Activated CD8-positive, alpha-beta memory T cell treated with anti-CD3 and anti-CD28 coated beads for 4 hours (primary cell): ENCODE data around the gene MAT2A.
"Not testable (repeated sequence)": the region's sequence is repeated elsewhere in the genome, so short reads cannot be mapped to it uniquely, and the experiment has no call there.

ENCODE experiments used
- DNase-seq, 2 donors: peaks; one replicate each; pipeline ENCODE4 v3.0.0-alpha.2; 2020; ENCODE audit warnings: low read depth in 2 of 2

The MAT2A gene

DNA sequence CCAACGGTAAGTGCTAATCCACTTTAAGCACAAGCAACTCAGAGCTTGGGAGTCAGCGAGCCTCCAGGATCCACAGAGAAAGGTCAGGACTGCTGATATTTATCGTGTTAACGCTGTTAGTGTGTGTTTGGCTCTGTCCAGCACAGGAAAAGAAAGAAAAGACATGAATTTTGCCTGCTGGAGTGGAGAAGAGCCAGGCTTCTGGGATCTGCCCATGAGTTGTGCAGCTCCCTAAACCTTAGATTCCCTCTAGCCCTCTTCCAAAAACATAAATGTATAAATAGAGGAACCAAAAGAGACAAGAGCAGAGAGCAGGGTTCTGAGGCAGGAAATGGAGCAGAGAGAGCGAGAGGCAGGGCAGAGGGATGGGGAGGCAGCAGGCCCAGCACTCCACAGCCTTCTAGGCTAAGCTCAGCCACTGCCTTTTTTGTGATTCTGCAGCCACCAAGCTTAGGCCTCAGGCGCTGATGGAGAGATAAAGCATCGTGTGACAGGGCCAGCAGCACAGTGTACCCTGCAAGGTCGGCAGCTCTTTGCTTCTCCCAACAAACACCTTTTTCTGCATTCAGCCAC lies 14.5 kb upstream of the MAT2A start:
- no peak for DNase-seq

DNA sequence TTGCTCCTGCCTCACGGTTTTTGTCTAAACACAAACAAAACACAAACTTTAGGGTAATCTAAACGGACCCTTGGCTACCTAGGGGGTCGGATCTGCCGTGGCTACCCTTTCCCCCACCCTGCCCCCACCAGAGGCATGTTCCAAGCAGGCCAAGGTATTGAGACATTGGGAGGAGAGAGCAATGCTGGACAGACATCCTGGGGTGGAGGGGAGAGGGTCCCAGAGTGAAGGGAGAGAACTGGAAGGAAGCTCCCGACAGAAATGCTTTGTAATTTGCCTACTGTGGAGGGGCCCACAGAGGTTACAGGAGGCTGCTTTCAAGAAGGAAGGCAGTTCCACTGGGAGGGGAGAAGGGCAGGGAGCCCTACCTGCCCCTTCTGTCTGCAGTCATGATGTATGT lies 13.9 kb upstream of the MAT2A start:
- no peak for DNase-seq

DNA sequence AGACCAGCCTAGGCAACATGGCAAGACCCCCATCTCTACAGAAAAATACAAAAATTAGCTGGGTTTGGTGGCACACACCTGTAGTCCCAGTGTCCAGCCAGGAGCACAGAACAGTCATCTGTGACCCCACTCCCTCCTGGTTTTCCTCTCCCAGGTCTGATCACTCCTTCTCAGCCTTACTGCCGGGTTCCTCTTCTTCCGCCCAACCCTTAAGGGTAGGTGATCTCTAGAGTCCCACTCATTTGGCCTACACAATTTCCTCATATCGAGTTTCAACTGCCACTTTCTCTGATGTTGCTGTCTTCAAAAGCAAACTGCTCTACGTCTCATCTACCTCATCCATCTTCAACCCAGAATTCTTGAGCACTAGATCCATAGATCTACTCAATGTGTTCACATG lies 13.4 kb upstream of the MAT2A start:
- no peak for DNase-seq

DNA sequence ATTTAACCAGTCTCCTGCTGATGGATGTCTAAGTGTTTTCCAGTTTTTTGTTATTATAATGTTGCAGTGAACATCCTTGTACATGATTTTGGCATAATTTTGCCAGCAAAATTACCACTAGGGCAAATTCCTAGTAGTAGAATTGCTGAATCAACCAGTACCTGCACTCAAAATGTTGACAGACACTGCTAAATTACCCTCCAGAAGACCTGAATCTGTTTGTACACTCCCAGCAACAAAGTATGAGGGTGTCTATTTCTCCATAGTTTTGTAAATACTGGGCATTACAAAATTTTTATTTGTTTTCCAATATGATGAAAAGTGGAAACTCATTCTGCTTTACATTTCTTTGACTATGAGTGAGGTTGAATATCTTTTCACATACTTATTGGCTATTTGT lies 11.2 kb upstream of the MAT2A start:
- no peak for DNase-seq

DNA sequence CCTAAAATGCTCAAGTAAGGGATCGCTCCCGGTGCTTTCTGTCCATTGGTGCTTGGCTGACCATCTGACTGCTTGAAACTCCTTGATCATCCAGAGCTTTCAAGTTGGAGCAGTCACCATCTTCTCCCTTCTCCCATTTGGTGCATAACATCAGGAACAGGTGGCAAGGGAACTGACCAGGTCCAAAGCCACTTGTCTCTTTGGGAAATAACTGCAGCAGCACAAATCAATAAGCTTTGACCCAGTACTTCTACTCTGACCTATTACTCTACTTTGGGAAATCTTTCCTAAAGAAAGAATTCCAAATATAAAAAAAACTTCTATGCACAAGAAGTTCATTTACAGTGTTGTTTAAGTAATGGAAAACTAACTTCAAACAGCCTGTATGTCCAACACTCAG lies 10.6 kb upstream of the MAT2A start:
- DNase-seq: no peak

DNA sequence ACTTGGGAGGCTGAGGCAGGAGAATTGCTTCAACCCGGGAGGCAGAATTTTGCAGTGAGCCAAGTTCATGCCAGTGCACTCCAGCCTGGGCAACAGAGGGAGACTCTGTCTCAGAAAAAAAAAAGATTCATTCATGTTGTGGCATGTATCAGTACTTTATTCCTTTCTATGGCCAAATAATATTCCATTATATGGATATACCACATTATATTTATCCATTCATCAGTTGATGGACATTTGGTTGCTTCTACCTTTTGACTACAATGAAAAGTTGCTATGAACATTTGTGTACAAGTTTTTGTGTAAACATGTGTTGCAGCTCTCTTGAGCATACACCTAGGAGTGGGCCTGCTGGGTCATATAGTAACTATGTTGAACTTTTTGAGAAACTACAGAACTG lies 9.2 kb upstream of the MAT2A start:
- DNase-seq: no peak

DNA sequence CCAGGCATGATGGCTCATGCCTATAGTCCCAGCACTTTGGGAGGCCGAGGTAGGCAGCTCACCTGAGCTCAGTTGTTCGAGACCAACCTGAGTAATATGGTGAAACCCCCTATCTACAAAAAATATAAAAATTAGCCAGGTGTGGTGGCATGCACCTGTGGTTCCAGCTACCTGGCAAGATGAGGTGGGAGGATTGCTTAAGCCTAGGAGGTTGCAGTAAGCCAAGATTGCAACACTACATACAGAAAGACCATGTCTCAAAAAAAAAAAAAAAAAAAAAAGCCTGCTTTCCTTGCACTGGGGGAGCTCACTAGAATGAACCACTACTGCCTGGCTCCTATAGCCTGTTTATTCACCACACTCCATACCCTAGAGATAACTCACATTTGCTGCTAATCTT lies 7.4 kb upstream of the MAT2A start:
- DNase-seq: no peak

DNA sequence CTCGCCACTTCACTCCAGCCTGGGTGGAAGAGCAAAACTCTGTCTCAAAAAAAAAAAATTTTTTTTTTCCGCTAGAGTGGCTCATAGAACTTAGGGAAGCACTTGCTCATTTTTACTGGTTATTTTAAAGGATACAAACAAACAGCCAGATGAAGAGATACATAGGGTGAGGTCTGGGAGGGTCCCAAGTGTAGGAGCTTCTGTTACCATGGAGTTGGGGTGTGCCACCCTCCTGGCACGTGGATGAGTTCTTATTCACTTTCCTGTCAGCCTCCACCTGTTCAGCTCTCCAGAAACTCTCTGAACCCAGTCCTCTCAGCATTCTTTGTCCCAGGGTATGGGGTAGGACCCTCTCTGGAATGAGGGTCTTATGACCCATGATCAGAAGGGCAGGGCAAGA lies 4.9 kb upstream of the MAT2A start:
- no peak for DNase-seq

DNA sequence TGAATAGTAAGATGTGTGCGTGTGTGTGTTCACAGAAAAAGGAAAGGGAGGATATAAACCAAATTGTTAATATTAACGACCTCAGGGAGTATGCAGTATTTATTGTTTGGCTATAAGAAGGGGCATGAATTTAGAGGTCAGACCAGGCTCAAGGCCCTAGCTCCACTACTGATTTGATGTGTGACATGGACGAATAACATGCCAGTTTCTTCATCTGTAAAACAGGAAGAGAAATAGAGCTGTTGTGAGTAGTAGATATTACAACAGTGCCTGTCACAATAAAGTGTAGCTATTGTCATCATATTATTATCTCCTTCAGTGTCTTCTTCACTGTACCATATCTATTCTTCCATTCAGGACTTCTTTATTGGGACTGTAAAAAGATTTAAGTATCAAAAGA lies 4.1 kb upstream of the MAT2A start:
- DNase-seq: no peak

DNA sequence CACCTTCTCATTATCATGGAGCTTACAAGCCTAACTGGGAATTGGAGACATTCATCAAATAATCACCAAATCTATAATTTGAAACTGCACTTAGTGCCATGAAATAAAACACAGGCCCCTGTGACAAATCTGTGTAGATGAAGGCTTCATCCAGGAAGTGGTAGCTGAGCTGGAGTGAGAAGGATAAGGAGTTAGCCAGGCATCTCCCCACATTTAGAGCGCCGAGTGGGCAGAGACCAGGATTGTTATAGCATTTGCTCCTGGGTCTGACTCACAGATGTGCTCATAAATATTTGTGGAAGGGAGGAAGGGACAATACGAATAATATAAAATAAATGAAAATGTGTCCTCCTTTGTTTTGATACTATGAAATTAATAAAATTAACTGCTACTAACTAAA lies 2.5 kb upstream of the MAT2A start:
- DNase-seq: no peak

DNA sequence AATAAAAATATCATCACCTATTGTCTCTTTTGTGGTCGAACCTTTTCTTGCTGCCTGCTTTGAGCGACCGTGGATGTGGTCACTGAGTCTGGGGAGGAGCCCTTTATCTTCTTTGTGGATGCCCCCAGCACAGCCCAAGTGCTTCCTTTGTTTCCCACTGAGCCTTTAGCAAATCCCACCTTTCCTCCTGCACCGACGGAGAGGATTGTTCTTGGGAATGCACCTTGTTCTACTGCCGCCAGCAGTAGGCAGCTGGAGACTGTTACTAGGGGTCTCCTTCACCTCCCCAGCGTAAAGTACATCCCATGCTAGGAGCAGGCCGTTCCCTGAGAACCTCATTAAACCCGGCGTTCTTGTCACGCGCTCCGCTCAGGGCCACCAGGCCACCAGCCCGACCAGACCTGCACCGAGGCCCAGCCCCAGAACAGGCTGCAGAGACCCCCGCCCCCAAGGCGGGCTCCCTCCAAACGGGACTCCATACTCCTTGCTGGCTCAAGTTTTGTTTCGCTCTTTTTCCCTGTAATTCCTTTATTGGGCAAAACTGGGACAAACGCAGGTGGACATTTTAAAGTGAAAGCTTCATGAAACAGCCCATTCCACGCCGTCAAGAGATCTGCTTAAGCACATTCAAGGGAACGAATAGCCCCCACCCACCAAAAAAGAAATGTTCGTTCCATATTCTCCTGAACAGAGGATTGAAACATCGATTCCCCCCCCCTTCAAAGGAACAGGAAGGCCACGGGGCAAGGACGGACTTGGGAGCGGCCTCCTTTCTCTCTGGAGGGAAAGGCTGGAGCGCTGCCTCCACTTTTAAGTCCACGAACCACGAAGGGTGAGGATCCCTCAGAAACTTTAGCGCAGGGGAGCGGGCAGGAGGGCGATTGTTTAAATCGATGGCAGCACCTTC lies 1.1 kb upstream of the MAT2A start:
- DNase-seq: no peak

DNA sequence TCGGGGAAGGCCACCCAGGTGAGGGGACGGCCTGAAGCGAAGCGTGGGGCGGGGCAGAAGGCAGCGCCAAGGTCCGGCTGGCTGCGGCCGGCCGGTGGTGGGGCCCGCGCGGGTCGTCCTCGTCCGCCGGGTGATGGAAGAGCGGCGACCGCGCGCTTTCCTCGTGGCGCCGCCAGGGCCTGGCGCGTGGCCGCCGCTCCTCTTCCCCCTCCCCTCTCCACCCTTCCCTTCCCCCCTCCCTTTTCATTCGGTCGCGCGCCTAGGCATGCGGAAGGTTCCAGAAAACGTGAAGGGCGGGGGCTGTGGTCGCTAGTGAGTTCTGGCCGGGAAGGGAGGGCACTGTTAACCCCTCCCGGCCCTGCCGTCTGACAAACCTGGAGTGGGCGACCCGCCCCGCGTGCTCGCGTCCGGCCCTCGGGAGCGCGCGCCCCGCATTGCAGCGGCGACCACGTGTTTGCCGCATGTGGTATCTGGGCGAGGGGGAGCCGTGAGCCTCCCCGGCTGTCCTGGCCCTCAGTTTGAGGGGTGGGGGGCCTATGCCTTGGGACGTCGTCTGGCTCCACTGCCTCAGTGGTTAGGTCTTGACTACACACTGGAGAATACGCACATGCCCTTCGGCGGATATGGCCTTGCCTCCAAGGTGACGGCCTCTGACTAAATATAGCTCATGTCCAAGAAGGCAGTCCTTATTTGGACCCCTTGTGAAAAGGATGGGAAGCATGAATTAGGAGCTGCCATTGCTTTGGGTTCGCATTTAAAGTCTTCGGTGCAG lies 579 bp downstream of the MAT2A start:
- DNase-seq: peak; percentile 59 to 65

DNA sequence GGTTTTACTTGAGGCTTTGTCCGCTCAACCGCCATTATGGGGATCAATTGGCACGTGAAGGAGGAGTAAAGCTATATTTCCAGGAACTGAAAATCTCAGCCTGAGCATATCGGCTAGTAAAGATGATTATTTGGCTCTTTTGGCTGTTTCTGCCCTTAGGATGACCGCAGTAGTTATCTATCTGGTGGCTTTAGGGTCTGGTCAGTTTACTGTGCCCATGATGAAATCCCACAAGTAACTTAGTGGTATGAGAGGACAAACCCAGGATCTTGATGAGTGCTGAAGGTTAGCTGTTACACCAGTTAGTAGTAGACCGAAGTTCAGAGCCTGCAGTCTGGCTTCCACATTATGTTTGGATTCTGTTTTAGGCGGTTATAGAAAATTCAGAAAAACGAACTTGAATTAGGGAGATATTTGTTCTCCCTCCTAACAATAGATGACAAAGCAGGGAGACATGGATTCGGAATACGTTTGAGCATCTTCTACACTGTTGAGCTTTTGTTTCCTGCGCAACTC lies 1.2 kb downstream of the MAT2A start:
- DNase-seq: no peak

DNA sequence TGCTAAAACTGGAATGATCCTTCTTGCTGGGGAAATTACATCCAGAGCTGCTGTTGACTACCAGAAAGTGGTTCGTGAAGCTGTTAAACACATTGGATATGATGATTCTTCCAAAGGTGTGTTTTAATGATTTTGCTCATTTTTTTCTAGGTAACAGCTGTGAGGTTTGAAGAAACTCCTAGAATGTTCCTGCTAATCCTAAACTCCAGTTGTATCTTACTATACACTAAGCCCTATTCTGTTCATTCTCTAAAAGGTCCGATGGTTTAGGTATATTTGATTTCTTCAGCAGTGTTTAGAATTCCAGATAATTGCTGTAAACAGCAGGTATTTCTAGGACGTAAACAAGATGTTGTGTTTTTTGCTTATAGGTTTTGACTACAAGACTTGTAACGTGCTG lies 2.3 kb downstream of the MAT2A start:
- no peak for DNase-seq

DNA sequence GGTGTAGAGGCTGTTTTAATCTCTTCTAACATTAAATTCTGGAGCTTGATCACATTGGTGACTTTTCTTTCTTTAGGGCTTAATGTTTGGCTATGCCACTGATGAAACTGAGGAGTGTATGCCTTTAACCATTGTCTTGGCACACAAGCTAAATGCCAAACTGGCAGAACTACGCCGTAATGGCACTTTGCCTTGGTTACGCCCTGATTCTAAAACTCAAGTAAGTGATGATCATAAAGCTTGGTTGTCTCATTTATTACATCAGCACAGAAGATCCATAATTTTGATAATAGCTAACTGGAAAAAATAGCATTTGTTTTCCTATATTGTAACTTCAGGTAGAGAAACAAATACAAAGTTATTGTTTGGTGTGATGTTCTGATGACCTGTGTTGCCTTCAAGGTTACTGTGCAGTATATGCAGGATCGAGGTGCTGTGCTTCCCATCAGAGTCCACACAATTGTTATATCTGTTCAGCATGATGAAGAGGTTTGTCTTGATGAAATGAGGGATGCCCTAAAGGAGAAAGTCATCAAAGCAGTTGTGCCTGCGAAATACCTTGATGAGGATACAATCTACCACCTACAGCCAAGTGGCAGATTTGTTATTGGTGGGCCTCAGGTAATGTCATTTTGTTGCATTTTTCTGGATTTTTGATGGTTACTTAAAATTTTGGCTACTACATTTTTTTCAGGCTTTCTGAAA lies 2.9 kb downstream of the MAT2A start:
- DNase-seq: no peak

DNA sequence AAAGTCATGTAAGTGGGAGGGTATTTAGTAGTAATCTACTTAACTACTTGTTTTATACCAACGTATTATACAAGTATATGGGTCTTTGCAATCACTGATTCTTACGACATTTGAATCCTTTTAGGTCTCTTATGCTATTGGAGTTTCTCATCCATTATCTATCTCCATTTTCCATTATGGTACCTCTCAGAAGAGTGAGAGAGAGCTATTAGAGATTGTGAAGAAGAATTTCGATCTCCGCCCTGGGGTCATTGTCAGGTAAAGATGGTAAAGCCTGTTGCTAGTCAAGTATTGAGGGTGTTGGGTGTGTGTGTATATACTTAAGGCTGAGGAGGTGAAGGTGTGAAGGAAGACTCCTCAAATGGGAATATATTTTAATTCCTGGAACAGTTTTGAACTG lies 3.8 kb downstream of the MAT2A start:
- no peak for DNase-seq

DNA sequence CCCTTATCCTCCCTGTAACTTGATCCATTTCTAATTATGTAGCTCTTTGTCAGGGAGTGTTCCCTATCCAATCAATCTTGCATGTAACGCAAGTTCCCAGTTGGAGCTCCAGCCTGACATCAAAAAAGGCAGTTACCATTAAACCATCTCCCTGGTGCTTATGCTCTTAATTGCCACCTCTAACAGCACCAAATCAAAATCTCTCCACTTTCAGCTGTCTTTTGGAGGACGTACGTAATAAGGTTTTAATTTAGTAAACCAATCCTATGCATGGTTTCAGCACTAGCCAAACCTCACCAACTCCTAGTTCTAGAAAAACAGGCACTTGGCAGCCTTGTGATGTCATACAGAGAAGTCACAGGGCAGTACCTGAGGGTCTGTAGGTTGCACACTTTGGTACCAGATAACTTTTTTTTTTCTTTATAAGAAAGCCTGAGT lies 5.3 kb downstream of the MAT2A start:
- DNase-seq: not testable (repeated sequence)

DNA sequence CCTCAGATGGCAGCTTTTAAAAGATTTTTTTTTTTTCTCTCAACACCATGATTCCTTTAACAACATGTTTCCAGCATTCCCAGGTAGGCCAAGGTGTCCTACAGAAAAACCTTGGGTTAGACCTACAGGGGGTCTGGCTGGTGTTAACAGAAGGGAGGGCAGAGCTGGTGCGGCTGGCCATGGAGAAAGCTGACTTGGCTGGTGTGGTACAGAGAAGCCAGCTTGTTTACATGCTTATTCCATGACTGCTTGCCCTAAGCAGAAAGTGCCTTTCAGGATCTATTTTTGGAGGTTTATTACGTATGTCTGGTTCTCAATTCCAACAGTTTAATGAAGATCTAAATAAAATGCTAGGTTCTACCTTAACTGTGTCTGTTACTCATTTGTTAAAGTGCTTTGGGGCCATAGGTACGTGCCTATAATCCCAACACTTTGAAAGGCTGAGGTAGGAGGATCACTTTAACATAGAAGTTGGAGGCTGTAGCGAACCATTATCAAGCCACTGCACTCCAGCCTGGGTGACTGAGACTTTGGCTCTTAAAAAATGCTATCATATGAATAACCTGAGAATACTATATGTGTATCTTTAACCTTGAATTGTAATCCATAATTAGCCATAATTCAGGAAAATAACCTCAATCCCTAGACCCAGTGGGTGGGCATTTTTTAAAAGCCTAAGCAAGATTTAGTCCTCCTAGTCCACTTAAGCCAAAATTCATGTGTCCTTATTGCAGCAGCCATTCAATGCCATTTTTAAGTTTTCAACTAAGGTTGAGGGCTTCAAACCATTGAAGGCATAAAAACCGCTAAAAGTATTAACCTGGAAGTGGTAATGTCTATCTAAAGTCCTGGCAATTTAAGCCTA lies 6.2 kb downstream of the MAT2A start:
- DNase-seq: not testable (repeated sequence)

DNA sequence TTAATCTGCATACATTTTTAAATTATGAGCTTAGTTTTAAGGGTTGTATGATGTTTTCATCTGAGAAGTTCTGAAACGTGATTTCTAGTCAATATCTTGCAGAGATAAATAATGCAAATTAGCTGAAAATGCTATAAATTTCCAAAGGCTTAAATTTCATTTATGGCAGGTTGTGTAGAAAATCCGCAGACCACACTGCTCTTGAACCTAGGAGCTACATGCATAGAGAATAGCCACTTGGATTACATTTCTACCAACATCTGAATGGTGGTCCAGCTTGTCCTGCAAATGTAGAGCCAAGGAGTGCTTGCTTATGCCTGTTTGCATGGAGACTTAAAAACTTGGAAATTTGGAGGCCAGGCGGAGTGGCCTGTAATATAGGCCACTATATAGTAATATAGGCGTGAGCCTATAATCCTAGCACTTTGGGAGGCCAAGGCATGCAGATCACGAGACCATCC lies 6.8 kb downstream of the MAT2A start:
- no peak for DNase-seq

DNA sequence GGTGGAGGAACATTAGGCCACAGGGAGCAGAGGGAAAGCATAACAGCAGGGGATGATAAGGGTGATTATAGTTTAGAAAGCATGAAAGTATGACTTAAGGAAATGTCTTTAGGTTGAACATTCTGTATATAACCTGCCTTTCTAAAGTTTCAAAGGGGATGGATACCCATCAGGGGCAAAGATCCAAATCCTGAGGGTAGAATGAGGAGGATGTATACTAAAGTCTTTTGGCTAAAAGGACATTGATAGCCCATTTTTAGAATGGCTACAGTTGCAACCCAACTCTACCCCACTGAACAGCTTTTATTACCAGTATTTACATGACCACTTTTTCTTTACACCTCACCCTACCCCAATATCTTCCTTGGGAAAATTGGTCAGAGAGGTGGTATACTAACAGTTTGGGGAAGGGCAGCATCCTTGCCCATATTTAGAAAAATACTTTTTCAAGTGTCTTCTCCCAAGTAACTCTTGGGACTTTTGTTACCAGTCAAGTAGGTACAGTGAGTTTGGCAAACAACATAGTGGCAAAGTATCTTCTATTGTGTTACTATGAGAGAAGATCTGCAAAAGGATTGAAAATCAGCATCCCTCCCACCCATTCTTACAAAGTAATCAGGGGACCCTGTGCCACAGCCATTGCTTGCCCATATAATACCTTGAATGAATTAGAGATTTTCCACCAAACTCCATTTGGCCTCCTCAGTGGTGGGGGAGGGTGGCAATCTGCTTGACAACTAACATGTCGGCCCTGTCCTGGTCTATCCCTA lies 8.3 kb downstream of the MAT2A start:
- DNase-seq: no peak
